ENCODE results near the gene RHOT1. TPM values are rescaled to one million over a fixed set of nuclear protein-coding genes. Genes with fewer than 3 reads are reported as not detected.
"Not testable (repeated sequence)": the region's sequence is repeated elsewhere in the genome, so short reads cannot be mapped to it uniquely, and the experiment has no call there.

The RHOT1 gene
- total RNA-seq, 1 experiment from 2014 or later: 23.0 TPM

- no peak for DNase-seq
- TF ChIP-seq CTCF (IDR thresholded peaks at IDR 0.05; ENCODE audit: unreplicated experiment): no peak
- Mint-ChIP-seq H3K27me3 (ENCODE audit: unreplicated experiment) (no peaks in the 10 kb centered on the region), H3K27ac (ENCODE audit: unreplicated experiment) (no peak overlapping the region), H3K4me3 (ENCODE audit: low read depth, unreplicated experiment) (no peak overlapping the region), H3K36me3 (ENCODE audit: insufficient read depth, unreplicated experiment) (no peaks in the 10 kb centered on the region), H3K4me1 (ENCODE audit: low read depth, unreplicated experiment) (peaks cover 19% of the 10 kb centered on the region), H3K9me3 (ENCODE audit: low read depth, unreplicated experiment) (no peaks in the 10 kb centered on the region)
- no TSS peak for BruUV-seq (replicated peaks)
- CTCF ChIA-PET: no interaction called here
- intact Hi-C loops (cut with micrococcal nuclease; ENCODE audit: unreplicated experiment): no loop called here
Observed at GRCh38 chr17:32102172-32102571, 40.1 kb upstream of the RHOT1 start.

DNA sequence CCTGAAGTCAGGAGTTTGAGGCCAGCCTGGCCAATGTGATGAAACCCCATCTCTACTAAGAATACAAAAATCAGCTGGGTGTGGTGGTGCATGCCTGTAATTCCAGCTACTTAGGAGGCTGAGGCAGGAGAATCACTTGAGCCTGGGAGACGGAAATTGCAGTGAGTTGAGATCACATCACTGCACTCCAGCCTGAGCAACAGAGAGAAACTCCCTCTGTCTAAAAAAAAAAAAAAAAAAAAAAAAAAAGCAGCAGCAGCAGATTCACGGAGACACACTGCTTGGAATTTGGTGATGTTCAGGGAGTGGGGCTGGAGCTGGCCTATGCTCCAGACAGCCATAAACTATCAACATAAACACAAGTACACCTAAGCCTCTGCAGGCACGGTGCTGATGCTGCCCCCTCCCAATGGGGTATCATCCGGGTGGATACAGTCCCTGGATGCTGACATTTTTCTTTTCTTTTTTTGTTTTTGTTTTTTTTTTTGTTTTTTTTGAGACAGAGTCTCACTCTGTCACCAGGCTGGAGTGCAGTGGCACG is 39.6 kb upstream of the RHOT1 start:
- no peak for TF ChIP-seq CTCF (IDR thresholded peaks at IDR 0.05; ENCODE audit: unreplicated experiment)
- no TSS peak for BruUV-seq (replicated peaks)
- Mint-ChIP-seq H3K27ac (ENCODE audit: unreplicated experiment) (no peak overlapping the region), H3K4me1 (ENCODE audit: low read depth, unreplicated experiment) (peaks cover 19% of the 10 kb centered on the region), H3K4me3 (ENCODE audit: low read depth, unreplicated experiment) (no peak overlapping the region), H3K9me3 (ENCODE audit: low read depth, unreplicated experiment) (no peaks in the 10 kb centered on the region), H3K36me3 (ENCODE audit: insufficient read depth, unreplicated experiment) (no peaks in the 10 kb centered on the region), H3K27me3 (ENCODE audit: unreplicated experiment) (no peaks in the 10 kb centered on the region)
- intact Hi-C loops (cut with micrococcal nuclease; ENCODE audit: unreplicated experiment): no loop called here
- CTCF ChIA-PET: no interaction called here
- no peak for DNase-seq

DNA sequence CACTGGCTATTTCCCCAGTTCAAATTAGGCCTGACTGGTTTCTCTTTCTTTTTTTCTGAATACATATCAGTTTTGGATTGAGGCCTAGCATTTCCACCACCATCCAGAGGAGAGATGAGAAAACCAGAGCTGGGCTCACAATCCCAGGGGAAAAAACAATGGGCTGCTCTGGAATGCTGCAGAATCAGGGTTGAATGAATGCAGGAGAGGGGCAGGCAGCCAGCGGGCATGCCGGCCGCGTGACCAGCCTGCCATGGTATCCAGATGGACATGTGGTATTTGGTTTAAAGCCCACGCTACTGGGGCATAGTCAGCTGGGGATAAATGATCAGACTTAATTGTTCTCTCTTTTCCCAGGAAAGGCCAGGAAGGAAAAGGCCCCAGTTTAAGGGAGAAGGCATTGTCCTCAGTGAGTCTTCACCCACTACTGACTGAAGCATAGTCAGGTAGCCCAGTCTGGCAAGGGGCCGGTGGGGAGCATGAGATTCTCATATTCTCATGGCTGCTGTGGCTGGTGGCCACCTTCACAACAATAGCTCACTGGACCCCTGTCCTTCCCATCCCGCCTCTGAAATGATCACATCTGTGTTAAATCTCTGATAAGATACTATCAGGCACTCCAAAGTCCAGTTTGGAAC is 38.7 kb upstream of the RHOT1 start:
- BruUV-seq (replicated peaks): no TSS peak
- Mint-ChIP-seq H3K4me3 (ENCODE audit: low read depth, unreplicated experiment) (no peak overlapping the region), H3K9me3 (ENCODE audit: low read depth, unreplicated experiment) (no peaks in the 10 kb centered on the region), H3K27ac (ENCODE audit: unreplicated experiment) (no peak overlapping the region), H3K4me1 (ENCODE audit: low read depth, unreplicated experiment) (peaks cover 19% of the 10 kb centered on the region), H3K27me3 (ENCODE audit: unreplicated experiment) (no peaks in the 10 kb centered on the region), H3K36me3 (ENCODE audit: insufficient read depth, unreplicated experiment) (no peaks in the 10 kb centered on the region)
- no peak for DNase-seq
- no peak for TF ChIP-seq CTCF (IDR thresholded peaks at IDR 0.05; ENCODE audit: unreplicated experiment)
- intact Hi-C loops (cut with micrococcal nuclease; ENCODE audit: unreplicated experiment): no loop called here
- CTCF ChIA-PET: no interaction called here

DNA sequence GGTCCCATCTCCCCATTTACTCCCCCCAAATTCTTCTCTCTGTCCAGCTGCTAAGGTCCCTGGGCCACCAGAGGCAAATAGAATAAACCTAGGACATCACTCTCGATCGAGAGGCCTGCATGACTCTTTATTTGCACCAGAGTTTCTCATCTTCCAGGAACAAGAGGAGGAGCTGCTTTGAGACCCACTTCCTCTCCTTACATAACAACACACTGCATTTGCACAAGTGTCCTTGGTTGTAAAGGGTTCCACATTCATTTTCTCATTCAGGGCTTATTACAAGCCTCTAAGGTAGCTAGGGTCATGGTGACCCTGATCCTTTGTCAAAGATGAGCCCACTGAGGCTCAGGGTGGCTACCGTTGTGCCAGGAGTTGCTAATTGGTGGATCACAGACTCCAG is 38.1 kb upstream of the RHOT1 start:
- no TSS peak for BruUV-seq (replicated peaks)
- Mint-ChIP-seq H3K4me3 (ENCODE audit: low read depth, unreplicated experiment) (no peak overlapping the region), H3K4me1 (ENCODE audit: low read depth, unreplicated experiment) (peaks cover 19% of the 10 kb centered on the region)

GRCh38 chr17:32106471-32106981 is 35.8 kb upstream of the RHOT1 start:
- intact Hi-C loops (cut with micrococcal nuclease; ENCODE audit: unreplicated experiment): not testable (repeated sequence)

More for the DNA sequence above, 38.1 kb upstream of the RHOT1 start:
- CTCF ChIA-PET: no interaction called here
- no peak for TF ChIP-seq CTCF (IDR thresholded peaks at IDR 0.05; ENCODE audit: unreplicated experiment)
- no peaks in the 10 kb centered on the region for H3K27me3 Mint-ChIP-seq (ENCODE audit: unreplicated experiment)
- no peak overlapping the region for H3K27ac Mint-ChIP-seq (ENCODE audit: unreplicated experiment)
- H3K9me3 Mint-ChIP-seq (ENCODE audit: low read depth, unreplicated experiment): no peaks in the 10 kb centered on the region
- DNase-seq: no peak
- intact Hi-C loops (cut with micrococcal nuclease; ENCODE audit: unreplicated experiment): no loop called here
- H3K36me3 Mint-ChIP-seq (ENCODE audit: insufficient read depth, unreplicated experiment): no peaks in the 10 kb centered on the region

GRCh38 chr17:32107194-32107593 is 35.1 kb upstream of the RHOT1 start:
- H3K4me1 Mint-ChIP-seq (ENCODE audit: low read depth, unreplicated experiment); H3K27ac Mint-ChIP-seq (ENCODE audit: unreplicated experiment); BruUV-seq (replicated peaks); CTCF ChIA-PET; H3K36me3 Mint-ChIP-seq (ENCODE audit: insufficient read depth, unreplicated experiment); H3K27me3 Mint-ChIP-seq (ENCODE audit: unreplicated experiment); intact Hi-C loops (cut with micrococcal nuclease; ENCODE audit: unreplicated experiment); H3K4me3 Mint-ChIP-seq (ENCODE audit: low read depth, unreplicated experiment); DNase-seq; H3K9me3 Mint-ChIP-seq (ENCODE audit: low read depth, unreplicated experiment): not testable (repeated sequence)

More at GRCh38 chr17:32106471-32106981, 35.8 kb upstream of the RHOT1 start:
- H3K4me3 Mint-ChIP-seq (ENCODE audit: low read depth, unreplicated experiment); BruUV-seq (replicated peaks); H3K27ac Mint-ChIP-seq (ENCODE audit: unreplicated experiment); H3K36me3 Mint-ChIP-seq (ENCODE audit: insufficient read depth, unreplicated experiment); H3K27me3 Mint-ChIP-seq (ENCODE audit: unreplicated experiment); H3K4me1 Mint-ChIP-seq (ENCODE audit: low read depth, unreplicated experiment); H3K9me3 Mint-ChIP-seq (ENCODE audit: low read depth, unreplicated experiment); CTCF ChIA-PET; DNase-seq: not testable (repeated sequence)
